Posterior cingulate gyrus (tissue), 11 donors: Measurements from ENCODE around the gene FBH1.
"Not testable (repeated sequence)": the region's sequence is repeated elsewhere in the genome, so short reads cannot be mapped to it uniquely, and the experiment has no call there.

Experiments
- DNase-seq, 10 donors: peaks; one replicate each; pipeline versions ENCODE4 v3.0.0 to v3.0.0-alpha.2; 2020 to 2021; ENCODE audit warnings: mixed read lengths in 3 of 10
- intact Hi-C: fragments of 100-400 bp; cut with DNase I; formaldehyde crosslinking; loops from one replicate; pipeline ENCODE4 v1.15.1; 2023

FBH1 gene

GRCh38 chr10:5889624-5890451, at the start of gene FBH1, which contains the start of gene ANKRD16:
TSS of gene FBH1 (plus strand) at chr10:5890243. CDS start at chr10:5890346, 103 bp downstream.
TSS of gene ANKRD16 (minus strand) at chr10:5889893. CDS start at chr10:5889354, 539 bp downstream.
- DNase-seq: peak; percentile 96 to 100 (median 98)
- intact Hi-C loops: loop anchor here (1.0 to 5.0 kb wide), 2 partner anchors 77 to 203 kb away; partner anchors contain the start of gene GDI2

- intact Hi-C loops: no loop called here
Observed at GRCh38 chr10:5840314-5841307, 49.4 kb upstream of the FBH1 start.

GRCh38 chr10:5841965-5842364, 48.1 kb upstream of the FBH1 start:
- intact Hi-C loops: no loop called here

More at GRCh38 chr10:5840314-5841307, 49.4 kb upstream of the FBH1 start:
- DNase-seq: peak; percentile 21 to 94 (median 68)

GRCh38 chr10:5843686-5844344, 46.2 kb upstream of the FBH1 start:
- intact Hi-C loops: no loop called here
- DNase-seq: no peak

More at GRCh38 chr10:5841965-5842364, 48.1 kb upstream of the FBH1 start:
- peak in 2 of 10 donors; percentile 24 to 52 for DNase-seq

- intact Hi-C loops: no loop called here
- DNase-seq: no peak
Observed at GRCh38 chr10:5844345-5845055, 45.5 kb upstream of the FBH1 start.

- peak in 2 of 10 donors; percentile 24 to 34 for DNase-seq
- intact Hi-C loops: not testable (repeated sequence)
Observed at GRCh38 chr10:5846667-5847066, 43.4 kb upstream of the FBH1 start.

- peak in 2 of 10 donors; percentile 4 to 22 for DNase-seq
- intact Hi-C loops: no loop called here
Observed at GRCh38 chr10:5854131-5854475, 35.9 kb upstream of the FBH1 start.

GRCh38 chr10:5855979-5856700, 33.9 kb upstream of the FBH1 start:
- intact Hi-C loops: loop anchor here (5.0 kb wide), 1 partner anchor 44 kb away; the partner anchor contains the start of gene GDI2
- DNase-seq: peak in 2 of 10 donors; percentile 40 to 46

GRCh38 chr10:5856701-5857004, 33.4 kb upstream of the FBH1 start:
- peak in 2 of 10 donors; percentile 3 to 40 for DNase-seq

GRCh38 chr10:5858811-5859210, 31.2 kb upstream of the FBH1 start:
- peak in 7 of 10 donors; percentile 18 to 92 (median 52) for DNase-seq
- intact Hi-C loops: loop anchor here (5.0 kb wide), 1 partner anchor 47 kb away; the partner anchor contains the start of gene GDI2

More at GRCh38 chr10:5856701-5857004, 33.4 kb upstream of the FBH1 start:
- intact Hi-C loops: loop anchor here (5.0 kb wide), 1 partner anchor 44 kb away; the partner anchor contains the start of gene GDI2

GRCh38 chr10:5860066-5860465, 30.0 kb upstream of the FBH1 start:
- DNase-seq: peak in 1 of 10 donors; percentile 8
- intact Hi-C loops: no loop called here

- DNase-seq: peak in 2 of 10 donors; percentile 30 to 62
- intact Hi-C loops: no loop called here
Observed at GRCh38 chr10:5862360-5862961, 27.6 kb upstream of the FBH1 start.

GRCh38 chr10:5862981-5863685, 26.9 kb upstream of the FBH1 start:
- intact Hi-C loops: not testable (repeated sequence)

GRCh38 chr10:5866451-5867081, 23.5 kb upstream of the FBH1 start:
- DNase-seq: peak in 1 of 10 donors; percentile 16
- intact Hi-C loops: not testable (repeated sequence)

More at GRCh38 chr10:5862981-5863685, 26.9 kb upstream of the FBH1 start:
- DNase-seq: peak in 2 of 10 donors; percentile 22 to 24

- DNase-seq, intact Hi-C loops: not testable (repeated sequence)
Observed at GRCh38 chr10:5867091-5867615, 22.9 kb upstream of the FBH1 start.

- intact Hi-C loops: not testable (repeated sequence)
- peak in 1 of 10 donors; percentile 9 for DNase-seq
Observed at GRCh38 chr10:5868383-5868782, 21.7 kb upstream of the FBH1 start.

- intact Hi-C loops: no loop called here
- peak in 1 of 10 donors; percentile 32 for DNase-seq
Observed at GRCh38 chr10:5869156-5869555, 20.9 kb upstream of the FBH1 start.
